ENCODE data around the gene VN1R2. TPM values are rescaled to one million over a fixed set of nuclear protein-coding genes. Genes with fewer than 3 reads are reported as not detected.
A peak's percentile ranks its signal among the peaks of the same experiment; 100 is the strongest.
"Not testable (repeated sequence)": the region's sequence is repeated elsewhere in the genome, so short reads cannot be mapped to it uniquely, and the experiment has no call there.

Gene VN1R2
- total RNA-seq, result not detected

DNA sequence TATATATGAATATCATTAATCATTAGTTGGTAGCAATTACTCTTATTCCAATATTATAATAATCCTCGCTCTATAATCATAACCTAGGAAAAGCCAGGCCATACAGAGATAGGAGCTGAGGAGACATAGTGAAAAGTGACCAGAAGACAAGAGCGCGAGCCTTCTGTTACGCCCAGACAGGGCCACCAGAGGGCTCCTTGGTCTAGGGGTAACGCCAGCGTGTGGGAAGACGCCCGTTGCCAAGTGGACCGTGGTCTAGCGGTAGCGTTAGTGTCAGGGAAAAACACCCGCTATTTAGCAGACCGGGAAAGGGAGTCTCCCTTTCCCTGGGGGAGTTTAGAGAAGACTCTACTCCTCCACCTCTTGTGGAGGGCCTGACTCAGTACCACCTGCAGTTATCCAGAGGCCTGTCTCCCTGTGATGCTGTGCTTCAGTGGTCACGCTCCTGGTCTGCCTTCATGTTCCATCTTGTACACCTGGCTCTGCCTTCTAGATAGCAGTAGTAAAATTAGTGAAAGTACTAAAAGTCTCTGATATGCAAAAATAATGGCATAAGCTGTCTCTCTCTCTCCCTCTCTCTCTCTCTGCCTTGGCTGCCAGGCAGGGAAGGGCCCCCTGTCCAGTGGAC, at the start of gene VN1R2:
VN1R2 (plus strand) TSS at position 578 of the 628 bp plus-strand sequence. CDS start 84 bp downstream, outside the sequence.
- DNase-seq, result not testable (repeated sequence)

GRCh38 chr19:53211554-53211953, 46.5 kb upstream of the VN1R2 start:
- not testable (repeated sequence) for DNase-seq

DNA sequence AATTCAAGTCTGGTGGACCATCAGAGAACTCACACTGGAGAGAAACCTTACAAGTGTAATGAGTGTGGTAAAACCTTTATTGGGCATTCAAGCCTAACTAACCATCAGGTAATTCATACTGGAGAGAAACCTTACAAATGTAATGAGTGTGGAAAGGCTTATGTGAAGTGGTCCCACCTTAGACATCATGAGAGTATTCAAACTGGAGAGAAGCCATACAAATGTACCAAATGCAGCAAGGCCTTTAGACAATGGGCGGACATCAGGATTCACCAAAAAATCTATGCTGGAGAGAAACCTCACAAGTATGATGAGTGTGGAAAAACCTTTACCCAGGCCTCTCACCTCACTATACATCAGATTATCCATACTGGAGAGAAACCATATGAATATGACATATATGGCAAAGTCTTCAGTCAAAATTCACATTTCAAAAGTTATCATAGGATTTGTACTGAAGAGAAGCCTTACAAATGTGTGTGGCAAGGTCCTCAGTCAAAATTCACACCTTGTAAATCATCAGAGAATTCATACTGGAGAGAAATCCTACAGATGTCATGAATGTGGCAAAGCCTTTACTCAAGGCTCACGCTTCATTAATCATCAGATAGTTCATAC, 45.3 kb upstream of the VN1R2 start:
- DNase-seq, result no peak

DNA sequence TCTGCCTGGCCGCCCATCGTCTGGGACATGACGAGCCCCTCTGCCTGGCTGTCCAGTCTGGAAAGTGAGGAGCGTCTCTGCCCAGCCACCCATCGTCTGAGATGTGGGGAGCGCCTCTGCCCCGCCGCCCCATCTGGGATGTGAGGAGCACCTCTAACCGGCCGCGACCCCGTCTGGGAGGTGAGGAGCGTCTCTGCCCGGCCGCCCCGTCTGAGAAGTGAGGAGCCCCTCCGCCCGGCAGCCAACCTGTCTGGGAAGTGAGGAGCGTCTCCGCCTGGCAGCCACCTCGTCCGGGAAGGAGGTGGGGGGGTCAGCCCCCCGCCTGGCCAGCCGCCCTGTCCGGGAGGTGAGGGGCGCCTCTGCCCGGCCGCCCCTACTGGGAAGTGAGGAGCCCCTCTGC, 35.4 kb upstream of the VN1R2 start:
- DNase-seq, result not testable (repeated sequence)

- DNase-seq, result no peak
These were observed 33.5 kb upstream of the VN1R2 start for GRCh38 chr19:53224606-53225005.

GRCh38 chr19:53237114-53237777, 20.8 kb upstream of the VN1R2 start:
- no peak for DNase-seq

DNA sequence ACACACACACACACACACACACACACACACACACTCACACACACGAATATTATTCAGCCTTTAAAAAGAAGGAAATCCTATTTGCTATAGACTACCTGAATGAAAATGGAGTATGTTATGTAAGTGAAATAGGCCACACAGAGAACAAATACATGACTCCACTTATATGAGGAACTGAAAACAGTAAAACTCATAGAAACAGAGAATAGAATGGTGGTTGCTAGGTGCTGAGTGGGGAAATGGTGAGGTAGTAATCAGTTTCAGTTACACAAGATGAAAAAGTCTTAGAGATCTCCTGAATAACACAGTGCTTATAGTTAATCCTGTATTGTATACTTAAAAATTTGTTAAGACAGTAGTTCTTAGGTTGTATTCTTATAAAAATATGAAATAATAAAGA, 11.6 kb upstream of the VN1R2 start:
- no peak for DNase-seq

DNA sequence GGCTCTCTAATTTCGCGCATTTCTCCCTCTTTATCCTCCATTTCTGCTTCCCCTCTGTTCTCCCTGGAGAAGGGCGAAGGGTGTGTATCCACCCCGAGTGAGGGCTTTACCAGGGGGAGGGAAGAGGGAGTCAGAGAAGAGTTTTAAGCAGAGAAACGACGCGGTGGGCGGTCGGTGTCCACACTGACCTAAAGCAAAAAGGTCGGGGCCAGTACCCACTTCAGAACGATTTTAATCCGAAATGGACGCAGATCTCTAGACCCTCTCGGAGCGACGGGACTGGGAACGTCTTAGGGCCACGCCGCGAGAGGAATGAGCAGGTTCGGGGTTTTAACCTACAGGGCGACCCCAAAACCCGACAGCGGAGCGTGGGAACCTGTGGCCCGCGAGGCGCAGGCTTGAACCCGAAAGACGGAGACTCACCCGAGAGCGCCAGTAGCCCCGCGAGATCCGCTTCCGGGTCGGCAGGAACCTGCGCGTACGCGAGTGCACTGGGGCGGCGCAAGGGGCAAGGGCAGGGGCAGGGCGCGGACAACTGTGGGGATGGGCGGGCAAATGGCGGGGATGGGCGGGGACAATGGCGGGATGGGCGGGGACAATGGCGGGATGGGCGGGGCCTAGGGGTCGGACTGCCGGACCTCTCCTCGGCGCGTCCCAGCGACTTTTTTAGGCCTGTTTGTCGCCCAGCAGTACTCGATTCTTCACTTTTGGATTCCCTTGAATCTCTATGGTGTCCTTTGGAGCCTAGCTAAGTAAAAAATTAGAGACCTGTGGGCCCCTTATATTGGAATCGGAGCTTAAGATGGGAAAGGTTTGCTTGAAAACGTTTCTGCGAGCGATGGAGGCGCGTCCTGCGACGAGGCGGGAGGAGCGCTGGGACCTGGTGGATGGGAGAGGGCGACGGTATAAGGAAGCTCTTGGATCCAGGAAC, 3.4 kb upstream of the VN1R2 start, which contains the start of gene ZNF677:
ZNF677 (minus strand) TSS at position 463 of the 931 bp plus-strand sequence. CDS start 3,323 bp downstream, outside the sequence.
- DNase-seq, result peak; percentile 83

DNA sequence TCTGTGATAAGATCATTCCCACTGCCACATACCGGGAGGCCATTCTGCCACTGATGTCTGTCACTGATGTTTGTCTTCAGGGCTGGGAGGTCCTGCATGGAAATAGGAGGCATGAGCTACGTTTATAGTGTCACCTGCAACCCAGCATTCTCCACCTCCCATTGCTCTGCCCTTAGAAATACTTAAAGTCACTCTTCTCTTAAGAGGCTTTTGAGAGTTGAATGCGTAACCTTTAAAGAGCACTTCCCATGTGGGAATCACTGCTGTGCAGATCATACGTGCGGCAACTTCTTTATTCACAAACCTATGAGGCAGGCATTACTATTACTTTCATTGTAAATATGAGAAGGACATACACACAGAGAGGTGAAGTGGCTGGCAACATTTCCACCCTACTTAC, 9.5 kb downstream of the VN1R2 start, which contains the start of gene VN1R4:
VN1R4 (minus strand) TSS at position 101 of the 400 bp plus-strand sequence; CDS start at position 43, 58 bp downstream.
- not testable (repeated sequence) for DNase-seq

DNA sequence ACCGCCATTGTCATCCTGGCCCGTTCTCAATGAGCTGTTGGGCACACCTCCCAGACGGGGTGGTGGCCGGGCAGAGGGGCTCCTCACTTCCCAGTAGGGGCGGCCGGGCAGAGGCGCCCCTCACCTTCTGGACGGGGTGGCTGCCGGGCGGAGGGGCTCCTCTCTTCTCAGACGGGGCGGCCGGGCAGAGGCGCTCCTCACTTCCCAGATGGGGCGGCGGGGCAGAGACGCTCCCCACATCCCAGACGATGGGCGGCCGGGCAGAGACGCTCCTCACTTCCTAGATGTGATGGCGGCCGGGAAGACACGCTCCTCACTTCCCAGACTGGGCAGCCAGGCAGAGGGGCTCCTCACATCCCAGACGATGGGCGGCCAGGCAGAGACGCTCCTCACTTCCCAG, 11.8 kb downstream of the VN1R2 start:
- not testable (repeated sequence) for DNase-seq

GRCh38 chr19:53272044-53272443, 14.0 kb downstream of the VN1R2 start:
- no peak for DNase-seq

- DNase-seq, result no peak
These were observed 17.4 kb downstream of the VN1R2 start for GRCh38 chr19:53275480-53275879.

GRCh38 chr19:53281947-53282346, 23.9 kb downstream of the VN1R2 start:
- DNase-seq, result not testable (repeated sequence)

DNA sequence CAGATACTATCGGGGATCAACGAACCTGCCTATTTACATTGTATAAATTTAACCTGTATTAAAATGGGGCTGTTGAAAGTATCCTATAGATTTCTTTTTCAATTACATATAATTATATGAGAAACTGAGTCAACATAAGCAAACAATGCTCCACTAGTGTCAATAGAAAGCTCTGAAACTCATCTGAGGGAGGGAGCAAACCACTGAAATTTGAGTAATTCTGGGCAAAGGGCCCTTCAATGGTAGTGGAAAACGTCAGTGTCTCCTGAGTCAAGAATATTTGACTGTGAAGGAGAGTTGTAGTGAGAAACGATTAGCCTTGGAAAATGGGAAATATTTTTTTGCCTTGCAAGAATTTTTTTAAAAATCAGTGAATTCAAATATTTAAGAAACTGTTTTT, 27.0 kb downstream of the VN1R2 start:
- DNase-seq, result no peak

DNA sequence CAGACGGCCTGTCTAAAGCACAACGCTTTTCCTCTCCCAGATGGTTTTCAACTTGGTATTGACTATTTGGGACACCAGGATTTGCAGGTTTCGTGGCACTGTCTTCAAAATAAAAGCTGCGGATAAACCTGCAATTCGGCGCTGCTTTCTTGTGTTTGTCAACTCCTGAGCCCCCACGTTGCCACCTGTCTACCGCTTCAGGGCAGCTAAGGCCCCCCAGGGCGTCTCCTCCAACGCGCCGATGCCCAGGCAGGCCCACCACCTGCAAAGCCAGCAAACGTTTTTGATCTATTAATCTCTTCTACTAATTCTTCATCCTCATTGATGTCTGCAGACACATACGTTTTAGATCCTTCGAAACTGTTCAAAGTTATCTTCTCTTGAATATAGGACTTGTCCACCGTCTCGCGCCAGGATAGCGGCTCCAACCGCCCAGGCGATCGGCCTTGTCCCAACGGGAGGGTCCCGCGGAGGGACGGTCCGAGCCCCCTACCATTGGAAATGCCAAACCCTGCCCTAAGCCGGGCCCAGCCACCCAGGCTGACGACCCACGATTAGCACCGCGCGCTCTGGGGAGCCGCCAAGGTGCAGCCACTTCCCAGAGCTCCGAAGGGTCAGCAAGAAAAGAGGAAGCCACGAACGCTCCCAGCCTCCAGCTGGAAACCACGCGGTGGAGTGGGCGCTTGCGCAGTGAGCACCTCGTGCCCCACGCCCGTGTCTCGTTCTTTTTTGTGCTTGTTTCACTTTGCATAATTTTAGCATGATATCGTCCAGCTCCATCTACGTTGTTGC, 32.9 kb downstream of the VN1R2 start:
- DNase-seq, result no peak

DNA sequence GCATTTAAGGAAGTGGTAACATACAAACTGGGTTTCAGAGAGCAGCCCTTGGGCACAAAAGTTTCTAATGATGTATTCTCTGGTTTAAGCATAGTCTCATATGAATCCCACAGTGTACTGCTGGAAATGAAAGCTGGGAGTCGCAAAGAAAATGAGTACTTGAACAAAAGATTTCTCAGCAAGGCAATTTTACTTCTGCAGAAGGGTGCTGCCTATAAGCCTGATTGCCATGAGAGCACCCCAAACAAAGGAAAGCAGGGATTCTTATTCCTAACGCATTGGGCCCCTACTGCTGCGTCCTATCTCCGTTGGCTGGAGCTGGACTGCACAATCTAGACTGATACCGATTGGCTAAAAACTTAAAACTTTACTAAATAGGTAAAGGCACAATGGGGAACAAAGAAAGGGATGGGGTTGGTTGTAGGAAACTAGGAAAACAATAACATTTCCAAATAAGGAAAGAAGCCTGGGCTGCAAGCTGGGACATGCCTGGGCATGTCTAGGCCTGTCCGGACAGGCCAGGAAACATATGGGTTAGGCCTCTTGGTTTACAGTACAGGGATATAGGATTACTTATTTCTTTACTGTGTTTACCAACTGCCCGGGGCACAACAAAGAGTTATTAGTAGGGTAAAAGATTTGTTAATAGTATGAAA, 36.8 kb downstream of the VN1R2 start:
- DNase-seq, result no peak

- DNase-seq, result not testable (repeated sequence)
These were observed 43.2 kb downstream of the VN1R2 start for GRCh38 chr19:53301341-53301740.

DNA sequence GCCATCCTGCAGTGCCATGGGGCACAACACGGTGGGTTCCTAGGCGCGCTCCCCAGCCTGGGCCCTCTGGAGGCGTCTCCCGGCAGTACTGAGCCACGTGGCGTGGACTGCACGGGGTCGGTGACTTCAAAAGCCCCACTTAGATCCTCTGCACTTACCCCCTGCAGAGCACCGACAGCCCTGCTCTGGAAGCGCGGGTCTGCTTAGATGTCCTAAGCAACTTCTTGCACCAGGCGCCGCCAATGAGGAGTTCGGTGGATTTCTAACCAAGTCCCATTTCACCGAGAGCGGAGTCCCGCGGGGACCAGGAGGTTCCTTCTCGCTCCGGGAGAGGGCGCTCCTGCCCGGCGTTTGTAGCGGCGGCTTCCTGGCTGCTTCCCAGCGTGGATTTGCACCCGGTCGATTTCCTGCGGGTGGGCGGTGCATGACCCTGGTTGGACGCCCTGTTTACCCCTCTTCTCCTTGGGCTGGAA, 50.3 kb downstream of the VN1R2 start:
- DNase-seq, result peak; percentile 20

All from skin of body (tissue), 2 donors.